DND-41 (cell line): ENCODE measurements around the gene ZNHIT1.

Source experiments
- EZH2 ChIP-seq: IDR thresholded peaks from 3 replicates; pipeline ENCODE4 v1.6.1; 2012; ENCODE audit warnings: borderline replicate concordance, low read depth, mild to moderate bottlenecking, moderate library complexity, low read length, inconsistent platforms; ENCODE audit not compliant: severe bottlenecking
- TF ChIP-seq, protein P1 (sequence below): IDR thresholded peaks from 2 replicates; pipeline ENCODE4 v1.5.1; 2012; ENCODE audit warnings: borderline replicate concordance, low read length, moderate library complexity, mild to moderate bottlenecking; ENCODE audit not compliant: poor library complexity, severe bottlenecking; ENCODE audit errors: extremely low read depth

DNA sequence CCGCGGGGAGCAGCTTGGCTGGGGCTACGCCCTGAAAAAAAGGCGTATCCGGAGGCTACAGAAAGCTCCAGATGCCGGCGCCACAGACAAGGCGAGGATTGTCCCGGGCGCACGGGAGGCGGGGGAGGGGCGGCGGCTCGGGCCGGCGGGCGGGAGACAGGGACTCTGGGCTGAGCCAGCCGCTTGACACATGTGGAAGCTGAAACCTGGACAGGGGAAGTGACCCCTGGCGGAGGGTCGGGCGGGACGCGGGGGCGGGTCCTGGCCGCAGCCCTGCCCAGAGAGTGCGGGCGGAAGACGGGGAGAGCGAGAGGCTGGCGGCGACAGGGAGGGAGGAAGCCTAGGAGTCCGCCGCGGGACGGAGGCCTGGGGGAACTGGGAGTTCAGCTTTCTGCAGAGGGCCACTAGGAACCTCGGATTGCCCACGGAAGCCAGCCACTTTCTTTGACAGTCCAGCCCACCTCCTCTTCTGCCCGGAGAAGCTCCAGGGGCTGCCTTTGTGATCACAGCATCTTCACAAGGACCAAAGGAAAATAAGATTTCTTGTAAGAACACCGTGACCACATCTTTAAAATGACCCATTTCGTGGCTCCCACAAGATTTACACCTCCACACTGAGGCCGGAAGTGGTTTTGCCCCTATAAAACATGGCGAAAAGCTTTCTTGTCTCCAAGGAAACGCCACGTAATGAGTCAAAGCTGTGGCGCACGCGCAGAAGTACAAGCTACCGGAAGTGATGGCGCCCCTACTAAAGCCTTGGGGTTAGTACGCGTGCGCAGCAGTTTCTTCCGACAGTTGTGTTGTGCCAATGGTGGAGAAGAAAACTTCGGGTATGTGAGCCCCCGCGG, at the start of gene ZNHIT1, which contains the start of gene PLOD3:
- TF ChIP-seq, protein P1, sequence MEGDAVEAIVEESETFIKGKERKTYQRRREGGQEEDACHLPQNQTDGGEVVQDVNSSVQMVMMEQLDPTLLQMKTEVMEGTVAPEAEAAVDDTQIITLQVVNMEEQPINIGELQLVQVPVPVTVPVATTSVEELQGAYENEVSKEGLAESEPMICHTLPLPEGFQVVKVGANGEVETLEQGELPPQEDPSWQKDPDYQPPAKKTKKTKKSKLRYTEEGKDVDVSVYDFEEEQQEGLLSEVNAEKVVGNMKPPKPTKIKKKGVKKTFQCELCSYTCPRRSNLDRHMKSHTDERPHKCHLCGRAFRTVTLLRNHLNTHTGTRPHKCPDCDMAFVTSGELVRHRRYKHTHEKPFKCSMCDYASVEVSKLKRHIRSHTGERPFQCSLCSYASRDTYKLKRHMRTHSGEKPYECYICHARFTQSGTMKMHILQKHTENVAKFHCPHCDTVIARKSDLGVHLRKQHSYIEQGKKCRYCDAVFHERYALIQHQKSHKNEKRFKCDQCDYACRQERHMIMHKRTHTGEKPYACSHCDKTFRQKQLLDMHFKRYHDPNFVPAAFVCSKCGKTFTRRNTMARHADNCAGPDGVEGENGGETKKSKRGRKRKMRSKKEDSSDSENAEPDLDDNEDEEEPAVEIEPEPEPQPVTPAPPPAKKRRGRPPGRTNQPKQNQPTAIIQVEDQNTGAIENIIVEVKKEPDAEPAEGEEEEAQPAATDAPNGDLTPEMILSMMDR: no peak
- TF ChIP-seq EZH2: no peak
